Endothelial cell of umbilical vein (primary cell): ENCODE measurements around the gene ACD. TPM values are rescaled to one million over a fixed set of nuclear protein-coding genes. Genes with fewer than 3 reads are reported as not detected.

ENCODE experiments used
- BruUV-seq: library from RNA; stranded (reverse); fragments of 400-500 nt; replicated peaks from 2 replicates; lab custom pipeline; 2021; lab: Mats Ljungman, UMichigan
- CTCF ChIA-PET: fragments of 300-600, 350-600 bp; sonication (Branson Sonifier 250); formaldehyde crosslinking; loops from one replicate; lab custom pipeline; 2021; ENCODE audit warnings: antibody characterized with exemption, inconsistent platforms; lab: Charles Lee
- POLR2A ChIA-PET: fragments of 300-600, 350-600 bp; sonication (Branson Sonifier 250); formaldehyde crosslinking; loops from one replicate; lab custom pipeline; 2021; ENCODE audit warnings: antibody characterized with exemption, inconsistent platforms; lab: Charles Lee
- DNase-seq: peaks from one replicate; pipeline ENCODE4 v3.0.0-alpha.2; 2011; ENCODE audit warnings: low read depth, low spot score
- FAIRE-seq: peaks from 2 replicates; lab custom pipeline; 2011; peaks lifted over from hg19 to GRCh38; lab: Jason Lieb, UNC
- H2AFZ ChIP-seq: 2 replicates; pipeline ENCODE4 v1.6.0; 2012; ENCODE audit warnings: low read depth, low read length, control low read depth, inconsistent platforms
- H3K27ac ChIP-seq: 2 replicates; pipeline ENCODE4 v1.5.1; 2011; ENCODE audit warnings: low read depth, mild to moderate bottlenecking, control low read depth, low read length, moderate library complexity; ENCODE audit not compliant: insufficient read depth
- H3K27me3 ChIP-seq, 2 experiments: 2 replicates each; pipeline versions ENCODE4 v1.6.0 to v1.6.1; 2011; ENCODE audit warnings: low read length in 2 of 2, mixed read lengths in 1 of 2; ENCODE audit not compliant: control insufficient read depth in 2 of 2, insufficient read depth in 2 of 2
- H3K36me3 ChIP-seq, 2 experiments: 2 replicates in 1 of 2; 3 replicates in 1 of 2; pipeline ENCODE4 v1.5.1; 2011; ENCODE audit warnings: low read length in 2 of 2, mild to moderate bottlenecking in 1 of 2, moderate library complexity in 1 of 2; ENCODE audit not compliant: control insufficient read depth in 2 of 2, insufficient read depth in 2 of 2; ENCODE audit errors: extremely low read depth in 1 of 2
- H3K4me1 ChIP-seq: 3 replicates; pipeline ENCODE4 v1.5.1; 2011; ENCODE audit warnings: mild to moderate bottlenecking, low read length; ENCODE audit not compliant: control insufficient read depth, insufficient read depth; ENCODE audit errors: extremely low read depth
- H3K4me2 ChIP-seq: 2 replicates; pipeline ENCODE4 v1.6.1; 2011; ENCODE audit warnings: low read length, control low read depth, mixed read lengths; ENCODE audit not compliant: insufficient read depth
- H3K4me3 ChIP-seq, 3 experiments: fragments of 200-600 bp in 1 of 3; sonication (generic), shearing (Covaris generic) in 1 of 3; replicated peaks in 1 of 3; 2 replicates each; pipeline ENCODE4 v1.5.1; 2011 to 2016; ENCODE audit warnings: control low read depth in 3 of 3, low read length in 3 of 3, mild to moderate bottlenecking in 2 of 3, inconsistent platforms in 1 of 3, low read depth in 1 of 3, moderate library complexity in 1 of 3; ENCODE audit not compliant: insufficient read depth in 1 of 3
- H3K79me2 ChIP-seq: 2 replicates; pipeline ENCODE4 v1.6.0; 2012; ENCODE audit warnings: low read length, inconsistent platforms; ENCODE audit not compliant: control insufficient read depth, insufficient read depth
- H3K9ac ChIP-seq: replicated peaks from 2 replicates; pipeline ENCODE3; 2011; ENCODE audit warnings: low read length, control low read depth; ENCODE audit not compliant: insufficient read depth; ENCODE audit errors: extremely low read depth
- H3K9me1 ChIP-seq: replicated peaks from 3 replicates; pipeline ENCODE4 v1.6.0; 2011; ENCODE audit warnings: mild to moderate bottlenecking, low read length; ENCODE audit not compliant: control insufficient read depth, insufficient read depth; ENCODE audit errors: extremely low read depth
- H3K9me3 ChIP-seq: replicated peaks from 2 replicates; pipeline ENCODE4 v1.5.1; 2012; ENCODE audit warnings: low read length, inconsistent platforms; ENCODE audit not compliant: control insufficient read depth, insufficient read depth
- H4K20me1 ChIP-seq: replicated peaks from 2 replicates; pipeline ENCODE3; 2011; ENCODE audit warnings: mild to moderate bottlenecking, low read length; ENCODE audit not compliant: control insufficient read depth, insufficient read depth; ENCODE audit errors: extremely low read depth
- EZH2 ChIP-seq: IDR thresholded peaks from 2 replicates; pipeline ENCODE4 v1.6.1; 2012; ENCODE audit warnings: borderline replicate concordance, low read depth, mild to moderate bottlenecking, moderate library complexity, low read length, inconsistent platforms; ENCODE audit not compliant: severe bottlenecking
- FOS ChIP-seq: IDR thresholded peaks from 2 replicates; pipeline ENCODE4 v1.6.1; 2011; ENCODE audit warnings: mild to moderate bottlenecking, low read length, moderate library complexity, borderline replicate concordance; ENCODE audit not compliant: insufficient read depth
- GATA2 ChIP-seq: IDR thresholded peaks from 2 replicates; pipeline ENCODE4 v1.7.0; 2011; ENCODE audit warnings: low read depth, mild to moderate bottlenecking, moderate library complexity, mixed read lengths, low read length; ENCODE audit not compliant: insufficient read length, insufficient read depth
- JUN ChIP-seq: IDR thresholded peaks from 2 replicates; pipeline ENCODE4 v1.6.1; 2011; ENCODE audit warnings: borderline replicate concordance, low read depth; ENCODE audit not compliant: insufficient read length, insufficient read depth
- MYC ChIP-seq: IDR thresholded peaks from one replicate; pipeline ENCODE4 v1.6.1; 2011; ENCODE audit warnings: mild to moderate bottlenecking, low read depth, low read length
- POLR2A ChIP-seq: IDR thresholded peaks from 2 replicates; pipeline ENCODE4 v1.6.1; 2012; ENCODE audit warnings: low read depth, mild to moderate bottlenecking, control low read depth, low read length
- POLR2AphosphoS5 ChIP-seq: IDR thresholded peaks from 2 replicates; pipeline ENCODE4 v1.6.1; 2012; ENCODE audit warnings: low read depth, mild to moderate bottlenecking, control low read depth, low read length, moderate library complexity; ENCODE audit not compliant: insufficient read depth
- dilution Hi-C: fragments of 300-500 bp; cut with MboI; formaldehyde crosslinking; loops from one replicate; pipeline ENCODE4 v1.15.0; 2019; ENCODE audit warnings: low sequenced_read_pairs; ENCODE audit not compliant: extremely low pct_ligation_motif_present
- intact Hi-C: fragments of 100-400 bp; cut with micrococcal nuclease; formaldehyde crosslinking; loops from one replicate; pipeline ENCODE4 v1.10.0; 2022
- polyA plus RNA-seq, 4 experiments: library from polyadenylated mRNA; depleted of rRNA in 3 of 4; stranded (reverse) in 3 of 4; unstranded in 1 of 4; fragments of >200 nt; gene quantifications; 2 replicates each; pipeline versions ENCODE4 v1.2.1 to v1.2.3, GENCODE V29; 2011 to 2012; ENCODE audit warnings: missing spikeins in 1 of 4
- total RNA-seq: library from RNA; stranded (reverse); gene quantifications from 2 replicates; pipeline ENCODE4 v1.2.3, GENCODE V29; 2021
- TF ChIP-seq, protein P1 (sequence below), 2 donors: IDR thresholded peaks; 1 replicate in 1 of 2; 2 replicates in 1 of 2; pipeline ENCODE4 v1.5.1; 2011; ENCODE audit warnings: low read length in 2 of 2, mild to moderate bottlenecking in 2 of 2, moderate library complexity in 2 of 2, control low read depth in 1 of 2, inconsistent platforms in 1 of 2, low read depth in 1 of 2; ENCODE audit not compliant: insufficient read depth in 1 of 2; ENCODE audit errors: extremely low read depth in 1 of 2
- TF ChIP-seq, protein P2 (sequence below): IDR thresholded peaks from 2 replicates; pipeline ENCODE4 v1.6.1; 2011; ENCODE audit not compliant: insufficient read depth, insufficient read length

The ACD gene
- total and polyA plus RNA-seq, 2 donors (not counting 3 experiments of a cell fraction or from before 2014, with no cell fraction given): 24.4 to 36.0 TPM

DNA sequence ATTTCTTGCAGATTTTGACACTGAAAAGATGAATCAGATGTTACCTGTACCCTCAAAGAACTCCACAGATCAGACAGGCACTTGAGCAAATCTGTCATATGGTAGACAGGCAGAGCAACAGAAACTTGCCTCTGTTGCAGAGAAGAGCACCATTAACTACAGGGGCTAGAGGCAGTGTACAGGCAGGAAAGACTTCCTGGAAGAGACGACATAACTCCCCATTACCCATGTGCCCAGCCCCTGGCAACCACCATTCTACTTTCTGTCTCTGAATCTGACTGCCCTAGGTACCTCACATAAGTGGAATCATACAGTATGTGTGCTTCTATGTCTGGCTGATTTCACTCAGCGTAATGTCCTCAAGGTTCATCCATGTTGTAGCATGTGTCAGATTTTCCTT is 43.6 kb upstream of the ACD start:
- intact Hi-C loops: no loop called here
- Histone ChIP-seq H3K27me3 (no peaks in the 10 kb centered on the region), H3K4me1 (no peaks in the 10 kb centered on the region), H3K9me3 (no peaks in the 10 kb centered on the region), H3K9ac (no peak overlapping the region), H3K9me1 (no peaks in the 10 kb centered on the region), H4K20me1 (peaks cover 7% of the 10 kb centered on the region), H3K4me2 (no peak overlapping the region), H3K27ac (no peak overlapping the region), H3K36me3 (no peaks in the 10 kb centered on the region), H3K79me2 (peaks cover 75% of the 10 kb centered on the region), H3K4me3 (no peak overlapping the region), H2AFZ (no peak overlapping the region)
- dilution Hi-C loops: no loop called here
- no peak for FAIRE-seq
- BruUV-seq: no TSS peak
- no peak for TF ChIP-seq POLR2AphosphoS5
- TF ChIP-seq MYC: no peak
- TF ChIP-seq, protein P1, sequence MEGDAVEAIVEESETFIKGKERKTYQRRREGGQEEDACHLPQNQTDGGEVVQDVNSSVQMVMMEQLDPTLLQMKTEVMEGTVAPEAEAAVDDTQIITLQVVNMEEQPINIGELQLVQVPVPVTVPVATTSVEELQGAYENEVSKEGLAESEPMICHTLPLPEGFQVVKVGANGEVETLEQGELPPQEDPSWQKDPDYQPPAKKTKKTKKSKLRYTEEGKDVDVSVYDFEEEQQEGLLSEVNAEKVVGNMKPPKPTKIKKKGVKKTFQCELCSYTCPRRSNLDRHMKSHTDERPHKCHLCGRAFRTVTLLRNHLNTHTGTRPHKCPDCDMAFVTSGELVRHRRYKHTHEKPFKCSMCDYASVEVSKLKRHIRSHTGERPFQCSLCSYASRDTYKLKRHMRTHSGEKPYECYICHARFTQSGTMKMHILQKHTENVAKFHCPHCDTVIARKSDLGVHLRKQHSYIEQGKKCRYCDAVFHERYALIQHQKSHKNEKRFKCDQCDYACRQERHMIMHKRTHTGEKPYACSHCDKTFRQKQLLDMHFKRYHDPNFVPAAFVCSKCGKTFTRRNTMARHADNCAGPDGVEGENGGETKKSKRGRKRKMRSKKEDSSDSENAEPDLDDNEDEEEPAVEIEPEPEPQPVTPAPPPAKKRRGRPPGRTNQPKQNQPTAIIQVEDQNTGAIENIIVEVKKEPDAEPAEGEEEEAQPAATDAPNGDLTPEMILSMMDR (IDR thresholded peaks at IDR 0.05; ENCODE audit: extremely low read depth in 1 of 2, insufficient read depth in 1 of 2, low read depth in 1 of 2, low read length in 2 of 2): no peak
- TF ChIP-seq POLR2A: no peak
- no peak for TF ChIP-seq JUN
- TF ChIP-seq, protein P2, sequence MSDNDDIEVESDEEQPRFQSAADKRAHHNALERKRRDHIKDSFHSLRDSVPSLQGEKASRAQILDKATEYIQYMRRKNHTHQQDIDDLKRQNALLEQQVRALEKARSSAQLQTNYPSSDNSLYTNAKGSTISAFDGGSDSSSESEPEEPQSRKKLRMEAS: no peak
- TF ChIP-seq GATA2: no peak
- TF ChIP-seq FOS: no peak
- no peak for TF ChIP-seq EZH2
- ChIA-PET CTCF (interaction anchor here (1.0 to 1.7 kb wide), 2 partner anchors 15 to 182 kb away, joined by 3 read pairs; no protein-coding TSS in a partner anchor), POLR2A (no interaction called here)
- no peak for DNase-seq
